ENCODE measurements around the gene PABPC1L. TPM values are rescaled to one million over a fixed set of nuclear protein-coding genes. Genes with fewer than 3 reads are reported as not detected.

Gene PABPC1L
- total RNA-seq, 4 donors from 2014 or later = 12.0 to 112 (median 31.6) TPM

GRCh38 chr20:44959082-44959637 is 49.3 kb downstream of the PABPC1L start:
- 26 to 29% methylated on average over 8 of the region's 8 CpGs for WGBS, 2 donors (ENCODE audit: low coverage in 1 of 2)
- TF ChIP-seq POLR2A (IDR thresholded peaks at IDR 0.05) (no peak), POLR2AphosphoS5 (IDR thresholded peaks at IDR 0.05) (no peak), EP300 (IDR thresholded peaks at IDR 0.05; ENCODE audit: low read depth) (no peak)
- TF ChIP-seq, protein P1, sequence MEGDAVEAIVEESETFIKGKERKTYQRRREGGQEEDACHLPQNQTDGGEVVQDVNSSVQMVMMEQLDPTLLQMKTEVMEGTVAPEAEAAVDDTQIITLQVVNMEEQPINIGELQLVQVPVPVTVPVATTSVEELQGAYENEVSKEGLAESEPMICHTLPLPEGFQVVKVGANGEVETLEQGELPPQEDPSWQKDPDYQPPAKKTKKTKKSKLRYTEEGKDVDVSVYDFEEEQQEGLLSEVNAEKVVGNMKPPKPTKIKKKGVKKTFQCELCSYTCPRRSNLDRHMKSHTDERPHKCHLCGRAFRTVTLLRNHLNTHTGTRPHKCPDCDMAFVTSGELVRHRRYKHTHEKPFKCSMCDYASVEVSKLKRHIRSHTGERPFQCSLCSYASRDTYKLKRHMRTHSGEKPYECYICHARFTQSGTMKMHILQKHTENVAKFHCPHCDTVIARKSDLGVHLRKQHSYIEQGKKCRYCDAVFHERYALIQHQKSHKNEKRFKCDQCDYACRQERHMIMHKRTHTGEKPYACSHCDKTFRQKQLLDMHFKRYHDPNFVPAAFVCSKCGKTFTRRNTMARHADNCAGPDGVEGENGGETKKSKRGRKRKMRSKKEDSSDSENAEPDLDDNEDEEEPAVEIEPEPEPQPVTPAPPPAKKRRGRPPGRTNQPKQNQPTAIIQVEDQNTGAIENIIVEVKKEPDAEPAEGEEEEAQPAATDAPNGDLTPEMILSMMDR (IDR thresholded peaks at IDR 0.05) = no peak
- Histone ChIP-seq H3K4me1 (peaks cover 5 to 24% (median 14%) of the 10 kb centered on the region in 4 donors), H3K36me3 (peaks cover 0 to 13% (median 4%) of the 10 kb centered on the region in 4 donors), H3K27me3 (no peaks in the 10 kb centered on the region), H3K9me3 (no peaks in the 10 kb centered on the region), H3K4me3 (peak overlapping the region in 3 of 4 donors; percentile 55 to 85 (median 73)), H3K27ac (peak overlapping the region; percentile 79 to 89 (median 85))
- in situ Hi-C loops (cut with MboI; ENCODE audit: low pct_ligation_motif_present in 1 of 4, low pct_unique_long_range_greater_than_20kb in 1 of 4, low sequenced_read_pairs in 3 of 4) = no loop called here
- no peak for DNase-seq
- intact Hi-C loops (cut with DNase I; ENCODE audit: low total_unique reads) = no loop called here

DNA sequence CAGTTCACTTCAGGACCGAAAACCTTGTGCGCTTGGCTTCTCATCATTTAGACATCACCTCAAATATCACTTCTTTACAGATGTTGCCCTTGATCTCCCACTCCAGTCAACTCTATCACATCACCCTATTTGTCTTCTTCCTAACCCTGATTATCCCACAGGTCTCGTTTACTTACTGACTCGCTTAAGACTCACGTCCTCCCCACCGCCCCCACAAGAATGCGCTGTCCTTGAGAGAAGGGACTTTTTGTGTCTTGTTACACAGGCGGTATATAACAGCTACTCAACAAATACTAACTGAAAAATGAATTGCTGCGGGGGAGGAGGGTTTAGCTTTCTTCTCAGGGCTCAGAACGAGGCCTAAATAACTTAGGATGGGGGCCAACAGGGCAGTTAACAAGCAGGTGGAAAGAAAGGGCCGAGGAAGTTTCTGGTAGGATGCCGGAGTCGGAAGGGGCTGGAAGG is 49.8 kb downstream of the PABPC1L start:
- Histone ChIP-seq H3K4me3 (peak overlapping the region; percentile 55 to 85 (median 77)), H3K4me1 (peaks cover 5 to 24% (median 14%) of the 10 kb centered on the region in 4 donors), H3K27me3 (no peaks in the 10 kb centered on the region), H3K27ac (peak overlapping the region; percentile 79 to 89 (median 85)), H3K9me3 (no peaks in the 10 kb centered on the region), H3K36me3 (peaks cover 0 to 10% (median 4%) of the 10 kb centered on the region in 4 donors)
- WGBS, 2 donors (ENCODE audit: low coverage in 1 of 2) = 6 to 18% methylated on average over 5 to 13 of the region's 13 CpGs
- no peak for TF ChIP-seq POLR2A (IDR thresholded peaks at IDR 0.05)
- TF ChIP-seq POLR2AphosphoS5 (IDR thresholded peaks at IDR 0.05) = no peak
- TF ChIP-seq EP300 (IDR thresholded peaks at IDR 0.05; ENCODE audit: low read depth) = no peak
- TF ChIP-seq, protein P1 (IDR thresholded peaks at IDR 0.05) = no peak
- peak; percentile 23 for DNase-seq
- intact Hi-C loops (cut with DNase I; ENCODE audit: low total_unique reads) (no loop called here), in situ Hi-C loops (cut with MboI; ENCODE audit: low pct_ligation_motif_present in 1 of 4, low pct_unique_long_range_greater_than_20kb in 1 of 4, low sequenced_read_pairs in 3 of 4) (no loop called here)

DNA sequence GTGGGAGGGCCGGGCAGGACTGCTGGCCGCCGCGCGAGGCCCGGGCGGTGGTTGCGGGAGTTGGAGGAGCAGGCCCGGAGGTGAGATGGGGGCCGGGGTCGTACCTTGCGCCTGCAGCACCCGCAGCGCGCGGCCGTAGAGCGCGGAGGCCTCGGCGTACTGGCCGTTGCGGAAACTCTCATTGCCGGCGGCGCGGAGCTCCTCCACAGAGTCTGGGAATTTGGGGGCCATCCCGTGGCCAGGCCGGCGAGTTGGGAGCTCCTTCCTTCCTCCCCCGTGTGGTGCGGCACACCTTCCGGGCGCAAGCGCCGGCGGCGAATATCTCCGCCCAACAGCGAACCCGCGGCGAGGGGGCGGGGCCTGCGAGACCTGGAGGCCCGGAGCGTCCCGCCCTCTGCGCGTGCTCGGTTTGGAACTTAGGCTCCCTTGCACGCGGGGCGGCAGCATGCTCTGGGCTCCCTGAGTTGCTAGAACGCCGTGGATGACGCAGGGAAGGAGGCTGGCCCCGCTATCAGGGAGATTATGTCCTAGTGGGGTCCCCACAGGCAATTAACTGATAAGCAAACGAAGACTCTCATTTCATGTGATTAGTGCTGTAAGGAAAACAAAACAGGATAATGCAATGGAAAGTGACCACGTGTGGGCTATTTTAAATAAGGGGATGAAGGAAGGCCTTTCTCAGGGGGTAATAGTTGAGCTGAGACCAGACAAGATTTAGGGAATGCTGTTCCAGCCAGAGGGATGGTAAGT is 50.4 kb downstream of the PABPC1L start, which contains the start of gene TOMM34:
TSS of gene TOMM34 (minus strand) at position 295 of the 750 bp plus-strand sequence. CDS start at position 231, 64 bp downstream.
- Histone ChIP-seq H3K36me3 (peaks cover 0 to 4% (median 1%) of the 10 kb centered on the region in 4 donors), H3K27me3 (no peaks in the 10 kb centered on the region), H3K9me3 (no peaks in the 10 kb centered on the region), H3K27ac (peak within 1 kb of the TSS; percentile 79 to 89 (median 85)), H3K4me3 (peak within 1 kb of the TSS; percentile 55 to 85 (median 77)), H3K4me1 (peaks cover 5 to 24% (median 14%) of the 10 kb centered on the region in 4 donors)
- peak; percentile 97 for DNase-seq
- intact Hi-C loops (cut with DNase I; ENCODE audit: low total_unique reads) (no loop called here), in situ Hi-C loops (cut with MboI; ENCODE audit: low pct_ligation_motif_present in 1 of 4, low pct_unique_long_range_greater_than_20kb in 1 of 4, low sequenced_read_pairs in 3 of 4) (no loop called here)
- WGBS, 2 donors (ENCODE audit: low coverage in 1 of 2) = 0 to 1% methylated on average over 1 to 20 of the region's 60 CpGs
- TF ChIP-seq EP300 (IDR thresholded peaks at IDR 0.05; ENCODE audit: low read depth) = no peak
- peak; percentile 76 to 90 (median 88) for TF ChIP-seq POLR2AphosphoS5 (IDR thresholded peaks at IDR 0.05)
- TF ChIP-seq POLR2A (IDR thresholded peaks at IDR 0.05) = peak; percentile 73
- TF ChIP-seq, protein P1 (IDR thresholded peaks at IDR 0.05) = no peak

All from transverse colon (tissue), 4 donors.